ENCODE data around the gene SBNO1. TPM values are rescaled to one million over a fixed set of nuclear protein-coding genes. Genes with fewer than 3 reads are reported as not detected.

SBNO1 gene
- total RNA-seq, 1 experiment from 2014 or later: 23.3 TPM

- Histone ChIP-seq H4K20me1 (ENCODE audit: low read length) (no peaks in the 10 kb centered on the region), H3K36me3 (ENCODE audit: low read depth, low read length) (peaks cover 39% of the 10 kb centered on the region; the same call in 1 of the 2 replicates), H3K4me2 (ENCODE audit: low read length) (no peak overlapping the region), H3K79me2 (ENCODE audit: low read length) (no peaks in the 10 kb centered on the region), H2AFZ (ENCODE audit: low read length) (no peak overlapping the region), H3K9me2 (replicated peaks; ENCODE audit: low read length) (no peaks in the 10 kb centered on the region), H3K27me3 (ENCODE audit: low read length) (no peaks in the 10 kb centered on the region), H3K4me3 (ENCODE audit: low read length) (no peak overlapping the region), H3K9ac (ENCODE audit: low read length) (no peak overlapping the region), H3F3A (ENCODE audit: low read length, unreplicated experiment) (no peaks in the 10 kb centered on the region), H3K27ac (ENCODE audit: low read length) (no peak overlapping the region), H3K9me3 (ENCODE audit: low read length) (no peaks in the 10 kb centered on the region), H3K4me1 (ENCODE audit: insufficient read depth, low read length) (no peaks in the 10 kb centered on the region)
- CTCF ChIA-PET: no interaction called here
- intact Hi-C loops (cut with micrococcal nuclease): no loop called here
- no peak for ATAC-seq
- no peak for DNase-seq
- POLR2A ChIA-PET (ENCODE audit: unreplicated experiment): no interaction called here
- TF ChIP-seq, protein P1, sequence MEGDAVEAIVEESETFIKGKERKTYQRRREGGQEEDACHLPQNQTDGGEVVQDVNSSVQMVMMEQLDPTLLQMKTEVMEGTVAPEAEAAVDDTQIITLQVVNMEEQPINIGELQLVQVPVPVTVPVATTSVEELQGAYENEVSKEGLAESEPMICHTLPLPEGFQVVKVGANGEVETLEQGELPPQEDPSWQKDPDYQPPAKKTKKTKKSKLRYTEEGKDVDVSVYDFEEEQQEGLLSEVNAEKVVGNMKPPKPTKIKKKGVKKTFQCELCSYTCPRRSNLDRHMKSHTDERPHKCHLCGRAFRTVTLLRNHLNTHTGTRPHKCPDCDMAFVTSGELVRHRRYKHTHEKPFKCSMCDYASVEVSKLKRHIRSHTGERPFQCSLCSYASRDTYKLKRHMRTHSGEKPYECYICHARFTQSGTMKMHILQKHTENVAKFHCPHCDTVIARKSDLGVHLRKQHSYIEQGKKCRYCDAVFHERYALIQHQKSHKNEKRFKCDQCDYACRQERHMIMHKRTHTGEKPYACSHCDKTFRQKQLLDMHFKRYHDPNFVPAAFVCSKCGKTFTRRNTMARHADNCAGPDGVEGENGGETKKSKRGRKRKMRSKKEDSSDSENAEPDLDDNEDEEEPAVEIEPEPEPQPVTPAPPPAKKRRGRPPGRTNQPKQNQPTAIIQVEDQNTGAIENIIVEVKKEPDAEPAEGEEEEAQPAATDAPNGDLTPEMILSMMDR (conservative IDR thresholded peaks at IDR 0.05; ENCODE audit: low read depth, low read length): no peak
- no TSS peak for BruUV-seq (replicated peaks)
These were observed 59.5 kb downstream of the SBNO1 start for GRCh38 chr12:123305136-123305535.

DNA sequence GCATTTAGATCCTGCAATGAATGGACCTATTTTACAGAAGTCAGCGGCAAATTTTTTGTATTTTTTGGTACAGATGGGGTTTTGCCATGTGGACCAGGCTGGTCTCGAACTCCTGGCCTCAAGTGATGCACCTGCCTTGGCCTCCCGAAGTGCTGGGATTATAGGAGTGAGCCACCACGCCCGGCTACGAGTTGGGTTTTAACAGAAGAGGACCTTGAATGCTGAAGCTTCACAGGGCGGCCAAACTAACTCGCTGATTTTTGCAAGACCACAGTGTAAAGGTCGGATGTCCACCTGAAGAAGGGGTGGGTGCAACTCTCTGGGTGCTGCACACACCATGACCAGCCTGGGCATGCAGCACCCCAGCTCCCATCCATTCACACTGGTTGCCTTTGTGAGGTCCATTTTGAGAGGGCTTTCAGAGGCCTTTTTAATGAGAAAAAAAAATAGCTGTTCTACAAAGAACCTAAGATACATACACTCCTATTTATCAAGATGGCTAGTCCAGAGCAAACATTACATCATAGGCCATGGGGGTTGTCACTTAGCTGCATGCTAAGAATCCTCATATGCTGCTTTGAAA, 71.4 kb downstream of the SBNO1 start:
- Histone ChIP-seq H3F3A (ENCODE audit: low read length, unreplicated experiment) (no peaks in the 10 kb centered on the region), H2AFZ (ENCODE audit: low read length) (no peak overlapping the region), H3K9me3 (ENCODE audit: low read length) (no peaks in the 10 kb centered on the region), H3K79me2 (ENCODE audit: low read length) (no peaks in the 10 kb centered on the region), H3K27me3 (ENCODE audit: low read length) (no peaks in the 10 kb centered on the region), H3K9me2 (replicated peaks; ENCODE audit: low read length) (no peaks in the 10 kb centered on the region), H4K20me1 (ENCODE audit: low read length) (no peaks in the 10 kb centered on the region), H3K4me3 (ENCODE audit: low read length) (no peak overlapping the region), H3K27ac (ENCODE audit: low read length) (no peak overlapping the region), H3K4me1 (ENCODE audit: insufficient read depth, low read length) (peaks cover 11% of the 10 kb centered on the region), H3K4me2 (ENCODE audit: low read length) (no peak overlapping the region), H3K9ac (ENCODE audit: low read length) (no peak overlapping the region), H3K36me3 (ENCODE audit: low read depth, low read length) (peaks cover 36% of the 10 kb centered on the region)
- POLR2A ChIA-PET (ENCODE audit: unreplicated experiment): no interaction called here
- ATAC-seq: no peak
- intact Hi-C loops (cut with micrococcal nuclease): no loop called here
- CTCF ChIA-PET: no interaction called here
- TF ChIP-seq, protein P1 (conservative IDR thresholded peaks at IDR 0.05; ENCODE audit: low read depth, low read length): no peak
- no peak for TF ChIP-seq EZH2phosphoT487 (IDR thresholded peaks at IDR 0.05; ENCODE audit: borderline replicate concordance, low read length)
- no peak for TF ChIP-seq EZH2 (IDR thresholded peaks at IDR 0.05; ENCODE audit: low read length, unreplicated experiment)
- no peak for DNase-seq
- BruUV-seq (replicated peaks): no TSS peak

- intact Hi-C loops (cut with micrococcal nuclease): no loop called here
- Histone ChIP-seq H4K20me1 (ENCODE audit: low read length) (no peaks in the 10 kb centered on the region), H3K36me3 (ENCODE audit: low read depth, low read length) (peaks cover 14% of the 10 kb centered on the region; the same call in 1 of the 2 replicates), H2AFZ (ENCODE audit: low read length) (no peak overlapping the region), H3K27me3 (ENCODE audit: low read length) (no peaks in the 10 kb centered on the region), H3F3A (ENCODE audit: low read length, unreplicated experiment) (no peaks in the 10 kb centered on the region), H3K4me2 (ENCODE audit: low read length) (no peak overlapping the region), H3K4me3 (ENCODE audit: low read length) (no peak overlapping the region), H3K9ac (ENCODE audit: low read length) (no peak overlapping the region), H3K79me2 (ENCODE audit: low read length) (no peaks in the 10 kb centered on the region), H3K9me3 (ENCODE audit: low read length) (no peaks in the 10 kb centered on the region), H3K27ac (ENCODE audit: low read length) (no peak overlapping the region), H3K4me1 (ENCODE audit: insufficient read depth, low read length) (peaks cover 11% of the 10 kb centered on the region), H3K9me2 (replicated peaks; ENCODE audit: low read length) (no peaks in the 10 kb centered on the region)
- TF ChIP-seq EZH2 (IDR thresholded peaks at IDR 0.05; ENCODE audit: low read length, unreplicated experiment) (no peak), EZH2phosphoT487 (IDR thresholded peaks at IDR 0.05; ENCODE audit: borderline replicate concordance, low read length) (no peak)
- TF ChIP-seq, protein P1 (conservative IDR thresholded peaks at IDR 0.05; ENCODE audit: low read depth, low read length): no peak
- no TSS peak for BruUV-seq (replicated peaks)
- DNase-seq (no peak), ATAC-seq (no peak)
- ChIA-PET POLR2A (ENCODE audit: unreplicated experiment) (no interaction called here), CTCF (no interaction called here)
These were observed 74.7 kb downstream of the SBNO1 start for GRCh38 chr12:123289911-123290310.
